HG02973 (cell line): ENCODE results near the gene FBXL14.
A peak's percentile ranks its signal among the peaks of the same experiment; 100 is the strongest.
"Not testable (repeated sequence)": the region's sequence is repeated elsewhere in the genome, so short reads cannot be mapped to it uniquely, and the experiment has no call there.

Experiments used
- ATAC-seq: cut with Tn5 transposase; IDR thresholded peaks from one replicate; pipeline ENCODE4 v1.9.1; 2021; ENCODE audit warnings: moderate library complexity; ENCODE audit not compliant: unreplicated experiment

The FBXL14 gene

GRCh38 chr12:1574865-1575259 is 19.5 kb downstream of the FBXL14 start:
- ATAC-seq = no peak

DNA sequence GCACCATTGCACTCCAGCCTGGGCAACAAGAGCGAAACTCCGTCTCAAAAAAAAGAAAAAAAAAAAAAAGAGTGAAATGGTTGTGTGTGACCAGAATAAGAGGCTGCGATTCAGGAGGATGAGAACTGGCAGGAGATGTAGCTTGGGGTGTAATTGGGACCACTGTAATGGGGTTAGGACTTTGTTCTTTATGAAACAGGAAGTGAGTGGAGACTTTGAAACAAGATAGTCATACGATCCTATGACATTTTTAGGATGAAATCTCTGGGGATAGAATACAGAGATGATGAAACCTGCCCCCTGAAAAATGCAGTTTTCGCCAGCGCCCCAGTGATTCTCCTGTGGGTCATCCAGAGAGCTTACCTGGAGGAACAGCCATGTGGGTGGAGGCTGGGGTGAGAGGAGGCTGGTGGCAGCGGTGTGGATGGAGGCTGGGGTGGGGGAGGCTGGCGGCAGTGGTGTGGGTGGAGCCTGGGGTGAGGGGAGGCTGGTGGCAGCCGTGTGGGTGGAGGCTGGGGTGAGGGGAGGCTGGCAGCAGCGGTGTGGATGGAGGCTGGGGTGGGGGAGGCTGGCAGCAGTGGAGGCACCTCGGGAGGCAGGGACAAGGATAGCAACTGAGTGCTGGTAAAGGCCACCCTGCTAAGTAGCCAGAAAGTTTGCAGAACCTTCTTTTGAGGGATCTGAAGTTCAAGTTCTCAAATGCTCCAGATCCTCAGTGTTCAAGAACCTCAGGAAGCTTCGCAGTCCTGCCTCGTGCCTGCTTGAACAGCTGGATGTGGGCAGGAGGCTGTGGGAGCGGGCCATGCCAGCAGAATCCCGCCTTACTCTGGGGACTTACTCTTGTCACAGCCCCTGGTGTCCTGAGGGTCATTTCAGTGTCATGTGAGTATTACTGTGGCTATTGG is 20.2 kb downstream of the FBXL14 start:
- no peak for ATAC-seq

GRCh38 chr12:1572731-1573130 is 21.6 kb downstream of the FBXL14 start:
- no peak for ATAC-seq

- no peak for ATAC-seq
These were observed 26.5 kb downstream of the FBXL14 start for GRCh38 chr12:1567852-1568251.

GRCh38 chr12:1566449-1567135 is 27.8 kb downstream of the FBXL14 start:
- ATAC-seq = no peak

GRCh38 chr12:1565172-1565571 is 29.2 kb downstream of the FBXL14 start:
- no peak for ATAC-seq

GRCh38 chr12:1564067-1564466 is 30.3 kb downstream of the FBXL14 start:
- no peak for ATAC-seq

DNA sequence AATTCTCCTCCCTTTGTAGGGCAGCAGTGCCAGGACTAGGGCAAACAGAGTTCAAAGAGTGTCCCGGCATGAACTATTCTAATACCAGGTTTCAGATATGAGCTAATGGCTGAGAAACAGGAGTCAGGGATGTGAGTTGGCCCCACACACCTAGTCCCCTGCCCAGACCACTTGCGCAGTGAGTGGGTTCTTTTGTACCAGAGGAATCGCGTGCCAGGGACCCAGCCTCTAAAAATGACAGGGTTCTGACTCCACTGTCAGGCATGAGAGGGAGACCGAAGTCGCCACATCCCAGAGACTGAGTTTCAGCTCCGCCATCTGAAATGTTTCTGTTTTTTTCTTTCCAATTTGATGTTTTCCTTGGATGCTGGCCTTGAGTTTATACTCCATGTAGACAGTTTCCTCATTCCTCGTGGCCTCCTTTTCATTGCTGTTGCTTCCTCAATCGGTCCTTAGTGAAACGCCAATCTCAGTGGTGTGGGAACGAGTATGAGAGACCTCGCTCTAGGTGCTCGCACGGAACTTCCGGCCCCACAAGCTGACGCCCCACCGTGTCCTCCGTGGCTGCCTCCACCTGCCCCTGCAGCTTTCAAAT is 31.5 kb downstream of the FBXL14 start:
- no peak for ATAC-seq

DNA sequence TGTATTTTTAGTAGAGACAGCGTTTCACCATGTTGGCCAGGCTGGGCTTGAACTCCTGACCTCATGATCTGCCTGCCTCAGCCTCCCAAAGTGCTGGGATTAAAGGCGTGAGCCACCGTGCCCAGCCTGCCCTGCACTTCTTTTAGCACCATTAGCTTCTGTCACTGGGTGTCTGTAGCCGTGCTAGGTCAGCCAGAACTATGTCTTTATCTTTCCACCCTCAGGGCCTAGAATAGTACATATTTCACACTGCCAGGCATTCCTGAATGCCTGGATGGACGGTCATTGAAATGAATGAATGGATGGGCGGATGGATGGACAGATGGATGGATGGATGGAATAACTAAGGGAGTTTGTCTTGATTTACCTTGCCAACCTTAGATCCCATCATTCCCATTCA is 33.7 kb downstream of the FBXL14 start:
- no peak for ATAC-seq

- ATAC-seq = no peak
These were observed 34.7 kb downstream of the FBXL14 start for GRCh38 chr12:1559676-1560091.

GRCh38 chr12:1558108-1558507 is 36.3 kb downstream of the FBXL14 start:
- not testable (repeated sequence) for ATAC-seq

GRCh38 chr12:1553987-1554982 is 40.1 kb downstream of the FBXL14 start:
- peak; percentile 95 for ATAC-seq

GRCh38 chr12:1553536-1553935 is 40.8 kb downstream of the FBXL14 start:
- ATAC-seq = no peak

GRCh38 chr12:1552911-1553491 is 41.4 kb downstream of the FBXL14 start:
- no peak for ATAC-seq

DNA sequence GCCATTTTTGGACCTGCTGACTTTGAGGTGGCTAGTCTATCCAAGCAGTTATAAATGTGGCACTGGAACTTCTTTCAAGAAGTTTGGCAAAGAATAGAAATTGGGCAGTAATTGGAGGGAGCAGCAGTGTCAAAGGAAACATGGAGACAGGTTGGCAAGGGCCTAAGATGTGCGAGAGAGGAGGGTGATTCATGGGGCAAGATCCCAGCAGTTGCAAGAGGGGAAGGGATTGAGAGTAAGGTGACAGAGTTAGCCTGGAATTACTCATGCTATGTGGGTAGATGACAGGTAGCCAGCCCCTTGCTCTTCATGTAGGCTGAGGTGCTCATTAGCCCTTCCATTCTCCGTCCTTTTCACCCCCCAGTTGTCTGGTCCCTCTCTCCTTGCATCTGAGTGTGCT is 42.2 kb downstream of the FBXL14 start:
- ATAC-seq = no peak

DNA sequence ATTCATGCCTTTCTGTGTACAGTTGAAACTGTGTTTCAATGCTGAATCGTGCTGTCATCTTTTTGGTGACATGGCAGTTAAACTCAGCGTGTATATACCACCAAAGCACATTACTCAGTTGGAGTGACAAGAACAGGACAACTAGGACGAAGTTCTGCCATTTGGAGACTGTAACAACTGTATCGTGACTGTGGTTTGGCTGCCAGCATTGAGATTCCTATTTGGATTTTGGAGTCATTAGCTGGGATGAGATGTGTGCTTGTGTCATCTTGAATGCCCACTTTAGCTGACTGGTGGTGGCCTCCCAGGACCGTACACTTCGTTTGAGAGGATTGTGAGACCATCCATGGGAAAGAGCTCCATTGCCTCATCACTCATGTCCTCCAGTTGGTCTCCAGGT is 42.9 kb downstream of the FBXL14 start:
- no peak for ATAC-seq

- no peak for ATAC-seq
These were observed 47.3 kb downstream of the FBXL14 start for GRCh38 chr12:1546931-1547640.

DNA sequence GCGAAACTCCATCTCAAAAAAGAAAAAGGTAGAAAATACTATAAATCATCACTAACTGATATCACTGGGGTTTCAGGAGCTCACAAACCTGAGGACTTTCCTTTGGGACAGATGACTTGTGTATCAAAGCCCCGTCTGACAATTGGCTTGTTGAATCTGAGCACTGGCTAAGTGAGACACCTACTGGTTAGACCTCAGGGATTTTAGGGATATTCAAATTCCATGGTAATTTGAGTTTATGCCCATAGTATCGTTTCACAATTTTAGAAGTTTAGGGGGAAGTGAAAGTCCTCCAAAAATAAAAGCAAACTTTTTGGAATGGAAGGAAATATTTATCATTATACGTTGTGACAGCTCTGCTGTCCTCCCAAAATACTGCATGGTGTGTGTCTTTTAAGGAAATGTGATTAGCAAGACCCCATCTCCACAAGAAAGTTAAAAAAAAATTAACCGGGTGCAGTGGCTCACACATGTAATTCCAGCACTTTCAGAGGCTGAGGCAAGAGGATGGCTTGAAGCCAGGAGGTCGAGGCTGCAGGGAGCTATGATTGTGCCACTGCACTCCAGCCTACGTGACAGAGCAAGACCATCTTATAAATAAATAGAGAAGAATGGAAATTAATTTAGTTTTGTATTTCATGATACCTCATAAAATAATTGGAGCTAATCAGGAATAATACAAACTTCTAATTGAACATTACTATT is 49.2 kb downstream of the FBXL14 start:
- no peak for ATAC-seq

DNA sequence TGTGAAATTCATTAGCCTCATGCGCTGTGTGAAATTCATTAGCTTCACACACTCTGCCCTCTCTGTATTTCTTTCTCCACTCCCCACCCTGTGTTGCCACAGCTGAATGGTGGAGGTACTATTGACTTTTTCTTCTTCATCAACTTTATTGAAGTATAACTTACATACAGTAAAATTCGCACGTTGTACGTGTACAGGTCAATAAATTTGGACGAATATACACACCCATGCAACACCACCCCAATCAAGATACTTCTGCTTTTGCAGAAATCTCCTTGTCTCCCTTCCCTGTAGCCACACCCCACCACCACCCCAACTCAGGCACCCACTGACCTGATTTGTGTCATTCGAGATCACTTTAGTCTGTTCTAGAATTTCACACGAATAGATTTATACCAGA is 51.8 kb downstream of the FBXL14 start:
- no peak for ATAC-seq
